Activated CD4-positive, alpha-beta T cell treated with anti-CD3 and anti-CD28 coated beads, Interleukin-2, amount 10 ng/mL, durations not matched to agents 24 days and 14 days (primary cell): ENCODE measurements around the gene DNAH14. TPM values are rescaled to one million over a fixed set of nuclear protein-coding genes. Genes with fewer than 3 reads are reported as not detected.

Experiments used
- DNase-seq: peaks from one replicate; pipeline ENCODE4 v3.0.0; 2022
- H3K27ac Mint-ChIP-seq: one replicate; pipeline ENCODE4 v1.8.0; 2022; ENCODE audit warnings: mild to moderate bottlenecking, mixed read lengths
- H3K27me3 Mint-ChIP-seq: one replicate; pipeline ENCODE4 v1.8.0; 2022; ENCODE audit warnings: mixed read lengths
- H3K36me3 Mint-ChIP-seq: one replicate; pipeline ENCODE4 v1.8.0; 2022; ENCODE audit warnings: low read depth, mild to moderate bottlenecking, mixed read lengths
- H3K4me1 Mint-ChIP-seq: one replicate; pipeline ENCODE4 v1.8.0; 2021; ENCODE audit warnings: mixed read lengths
- H3K4me3 Mint-ChIP-seq: one replicate; pipeline ENCODE4 v1.8.0; 2022; ENCODE audit warnings: mild to moderate bottlenecking, moderate library complexity, mixed read lengths
- H3K9me3 Mint-ChIP-seq: one replicate; pipeline ENCODE4 v1.8.0; 2021; ENCODE audit warnings: mixed read lengths
- intact Hi-C: fragments of 100-400 bp; cut with micrococcal nuclease; formaldehyde crosslinking; loops from one replicate; pipeline ENCODE4 v1.15.1; 2023
- total RNA-seq: library from RNA; stranded (reverse); gene quantifications from 2 replicates; pipeline ENCODE4 v1.2.3, GENCODE V29; 2022

DNAH14 gene
- total RNA-seq, 1 donor from 2014 or later, result not detected

GRCh38 chr1:225348400-225348799 lies 418.9 kb downstream of the DNAH14 start:
- Mint-ChIP-seq H3K36me3 (no peaks in the 10 kb centered on the region), H3K27me3 (peaks cover 44% of the 10 kb centered on the region), H3K4me1 (no peaks in the 10 kb centered on the region), H3K27ac (no peak overlapping the region), H3K9me3 (no peaks in the 10 kb centered on the region), H3K4me3 (no peak overlapping the region)
- intact Hi-C loops, result no loop called here
- DNase-seq, result no peak

DNA sequence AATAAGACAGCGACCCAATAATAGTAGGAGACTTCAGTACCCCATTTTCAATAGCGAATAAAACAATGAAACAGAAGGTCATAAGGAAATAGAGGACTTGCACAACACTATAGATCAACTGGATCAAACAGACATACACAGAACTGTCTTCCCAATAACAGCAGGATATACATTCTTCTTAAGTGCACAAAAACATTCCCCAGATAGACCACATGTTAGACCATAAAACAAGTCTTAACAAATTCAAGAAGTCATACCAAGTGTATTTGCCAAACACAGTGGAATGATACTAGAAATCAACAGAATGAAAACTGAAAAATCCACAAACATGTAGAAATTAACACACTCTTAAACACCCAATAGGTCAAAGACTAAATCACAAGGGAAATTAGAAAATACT lies 420.4 kb downstream of the DNAH14 start:
- peaks cover 50% of the 10 kb centered on the region for H3K27me3 Mint-ChIP-seq
- no peak for DNase-seq
- no peaks in the 10 kb centered on the region for H3K9me3 Mint-ChIP-seq
- H3K27ac Mint-ChIP-seq, result no peak overlapping the region
- H3K36me3 Mint-ChIP-seq, result no peaks in the 10 kb centered on the region
- intact Hi-C loops, result no loop called here
- H3K4me1 Mint-ChIP-seq, result no peaks in the 10 kb centered on the region
- H3K4me3 Mint-ChIP-seq, result no peak overlapping the region

DNA sequence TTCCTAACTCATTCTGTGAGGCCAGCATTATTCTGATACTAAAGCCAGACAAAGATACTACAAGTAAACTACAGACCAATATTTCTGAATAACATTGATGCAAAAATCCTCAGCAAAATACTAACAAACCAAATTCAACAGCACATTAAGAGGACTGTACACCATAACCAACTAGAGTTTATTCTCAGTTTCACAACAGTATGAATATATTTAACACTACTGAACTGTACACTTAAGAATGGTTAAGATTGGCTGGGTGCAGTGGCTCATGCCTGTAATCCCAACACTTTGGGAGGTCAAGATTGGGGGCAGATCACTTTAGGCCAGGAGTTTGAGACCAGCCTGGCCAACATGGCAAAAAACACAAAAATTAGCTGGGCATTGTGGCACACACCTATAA lies 421.4 kb downstream of the DNAH14 start:
- DNase-seq, result no peak
- Mint-ChIP-seq H3K27me3 (peaks cover 53% of the 10 kb centered on the region), H3K4me3 (no peak overlapping the region), H3K27ac (no peak overlapping the region), H3K9me3 (no peaks in the 10 kb centered on the region), H3K4me1 (no peaks in the 10 kb centered on the region), H3K36me3 (no peaks in the 10 kb centered on the region)
- intact Hi-C loops, result no loop called here

DNA sequence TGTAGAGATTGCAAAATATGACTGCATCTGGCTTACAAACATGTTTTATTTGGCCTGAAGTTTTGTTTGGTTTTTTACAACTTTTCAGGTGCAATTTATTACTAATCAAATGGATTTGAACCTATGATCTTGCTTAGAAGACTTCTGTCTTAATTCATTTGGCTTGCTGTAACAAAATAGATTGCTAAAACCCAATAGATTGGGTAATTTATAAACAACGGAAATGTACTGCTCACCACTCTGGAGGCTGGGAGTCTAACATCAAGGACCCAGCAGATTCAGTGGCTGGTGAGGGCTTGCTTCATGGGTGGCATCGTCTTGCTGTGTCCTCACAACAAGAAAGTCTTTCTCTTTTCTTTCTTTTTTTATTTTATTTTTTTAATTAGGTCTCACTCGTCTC lies 425.4 kb downstream of the DNAH14 start:
- Mint-ChIP-seq H3K27me3 (peaks cover 53% of the 10 kb centered on the region), H3K36me3 (no peaks in the 10 kb centered on the region), H3K9me3 (no peaks in the 10 kb centered on the region), H3K4me3 (no peak overlapping the region), H3K4me1 (no peaks in the 10 kb centered on the region), H3K27ac (no peak overlapping the region)
- DNase-seq, result no peak
- intact Hi-C loops, result no loop called here

DNA sequence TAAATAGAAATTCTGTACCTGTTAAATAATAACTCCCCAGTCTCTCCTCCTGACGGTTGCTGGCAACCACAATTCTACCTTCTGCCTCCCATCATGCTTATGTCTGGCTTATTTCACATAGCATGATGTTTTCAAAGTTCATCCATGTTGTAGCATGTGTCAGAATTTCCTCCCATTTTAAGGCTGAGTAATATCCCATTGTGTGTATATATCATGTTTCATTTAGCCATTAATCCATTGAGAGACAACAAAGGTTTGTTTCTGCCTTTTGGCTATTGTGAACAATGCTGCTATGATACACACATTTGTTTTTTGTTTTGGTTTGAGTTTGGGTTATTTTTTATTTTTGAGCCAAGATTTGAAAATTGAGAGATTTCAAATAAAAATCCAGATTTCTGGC lies 426.4 kb downstream of the DNAH14 start:
- peaks cover 50% of the 10 kb centered on the region for H3K27me3 Mint-ChIP-seq
- intact Hi-C loops, result no loop called here
- H3K4me1 Mint-ChIP-seq, result no peaks in the 10 kb centered on the region
- no peaks in the 10 kb centered on the region for H3K9me3 Mint-ChIP-seq
- no peaks in the 10 kb centered on the region for H3K36me3 Mint-ChIP-seq
- no peak overlapping the region for H3K4me3 Mint-ChIP-seq
- no peak overlapping the region for H3K27ac Mint-ChIP-seq
- no peak for DNase-seq

DNA sequence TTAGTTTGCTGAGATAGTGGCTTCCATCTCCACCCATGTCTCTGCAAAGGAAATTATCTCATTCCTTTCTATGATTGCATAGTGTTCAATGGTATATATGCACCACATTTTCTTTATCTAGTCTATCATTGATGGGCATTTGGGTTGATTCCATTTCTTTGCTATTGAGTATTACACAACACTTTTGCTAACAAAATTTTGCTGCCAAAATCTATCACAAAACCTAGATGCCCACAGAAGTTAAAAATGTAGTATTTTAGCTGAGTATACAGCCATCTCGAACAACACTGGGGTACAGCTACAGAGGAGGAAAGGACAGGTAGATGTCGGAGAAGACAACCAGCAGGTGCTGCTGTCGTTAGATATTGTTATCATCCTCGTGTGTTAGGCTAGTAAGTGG lies 430.6 kb downstream of the DNAH14 start:
- Mint-ChIP-seq H3K27ac (no peak overlapping the region), H3K27me3 (peaks cover 27% of the 10 kb centered on the region), H3K9me3 (no peaks in the 10 kb centered on the region), H3K4me3 (no peak overlapping the region), H3K4me1 (peaks cover 3% of the 10 kb centered on the region), H3K36me3 (no peaks in the 10 kb centered on the region)
- DNase-seq, result no peak
- intact Hi-C loops, result no loop called here

- peaks cover 3% of the 10 kb centered on the region for H3K4me1 Mint-ChIP-seq
- DNase-seq, result no peak
- no peaks in the 10 kb centered on the region for H3K36me3 Mint-ChIP-seq
- H3K27ac Mint-ChIP-seq, result no peak overlapping the region
- H3K27me3 Mint-ChIP-seq, result peaks cover 26% of the 10 kb centered on the region
- no peaks in the 10 kb centered on the region for H3K9me3 Mint-ChIP-seq
- intact Hi-C loops, result no loop called here
- no peak overlapping the region for H3K4me3 Mint-ChIP-seq
These were observed 431.7 kb downstream of the DNAH14 start for GRCh38 chr1:225361176-225361575.

DNA sequence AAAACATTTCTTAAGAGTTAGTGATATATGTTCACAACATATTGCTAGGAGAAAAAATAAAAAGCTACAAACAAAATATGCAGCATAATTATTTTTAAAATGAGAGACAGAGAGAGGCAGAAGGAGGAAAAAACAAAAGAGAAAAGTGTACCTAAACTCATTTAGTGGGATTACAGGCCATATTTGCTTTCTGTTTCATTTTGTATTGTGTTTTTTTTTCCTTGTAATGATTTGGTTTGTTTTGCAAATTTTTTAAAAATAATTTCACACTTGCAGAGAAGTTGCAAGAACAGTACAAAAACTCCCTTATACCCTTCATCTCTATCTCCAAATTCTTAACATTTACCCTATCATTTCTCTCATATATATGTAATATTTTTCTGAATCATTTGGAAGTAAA lies 433.3 kb downstream of the DNAH14 start:
- Mint-ChIP-seq H3K27me3 (peaks cover 28% of the 10 kb centered on the region), H3K4me1 (peaks cover 3% of the 10 kb centered on the region), H3K4me3 (no peak overlapping the region), H3K36me3 (no peaks in the 10 kb centered on the region), H3K9me3 (no peaks in the 10 kb centered on the region), H3K27ac (no peak overlapping the region)
- intact Hi-C loops, result no loop called here
- no peak for DNase-seq

DNA sequence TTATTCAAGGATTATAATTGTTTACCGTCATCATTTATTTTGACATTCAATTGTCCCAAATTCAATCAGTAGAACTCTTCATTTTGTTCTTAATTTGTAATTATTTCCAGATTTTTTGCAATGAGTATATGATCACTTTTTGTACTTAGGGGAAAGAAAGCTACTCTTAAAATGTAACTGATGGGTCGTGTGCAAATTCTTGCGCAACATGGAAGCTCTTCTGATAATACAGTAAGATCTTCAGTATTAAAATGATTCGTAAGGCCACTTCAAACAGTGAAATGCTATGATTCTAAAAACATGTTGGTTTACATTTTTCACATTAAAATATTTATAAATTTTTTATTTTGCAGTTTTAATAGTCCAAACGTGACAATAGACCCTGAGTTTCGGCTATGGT lies 435.0 kb downstream of the DNAH14 start:
- Mint-ChIP-seq H3K4me3 (no peak overlapping the region), H3K9me3 (no peaks in the 10 kb centered on the region), H3K4me1 (peaks cover 3% of the 10 kb centered on the region), H3K36me3 (no peaks in the 10 kb centered on the region), H3K27me3 (peaks cover 21% of the 10 kb centered on the region), H3K27ac (no peak overlapping the region)
- DNase-seq, result no peak
- intact Hi-C loops, result no loop called here

GRCh38 chr1:225366018-225366417 lies 436.5 kb downstream of the DNAH14 start:
- H3K4me3 Mint-ChIP-seq, result no peak overlapping the region
- intact Hi-C loops, result no loop called here
- H3K9me3 Mint-ChIP-seq, result no peaks in the 10 kb centered on the region
- H3K36me3 Mint-ChIP-seq, result no peaks in the 10 kb centered on the region
- no peak overlapping the region for H3K27ac Mint-ChIP-seq
- H3K27me3 Mint-ChIP-seq, result peaks cover 17% of the 10 kb centered on the region
- no peak for DNase-seq
- peaks cover 3% of the 10 kb centered on the region for H3K4me1 Mint-ChIP-seq

GRCh38 chr1:225366552-225366951 lies 437.1 kb downstream of the DNAH14 start:
- DNase-seq, result no peak
- Mint-ChIP-seq H3K27ac (no peak overlapping the region), H3K36me3 (no peaks in the 10 kb centered on the region), H3K4me3 (no peak overlapping the region), H3K27me3 (peaks cover 17% of the 10 kb centered on the region), H3K4me1 (peaks cover 3% of the 10 kb centered on the region), H3K9me3 (no peaks in the 10 kb centered on the region)
- intact Hi-C loops, result no loop called here

GRCh38 chr1:225368036-225368552 lies 438.6 kb downstream of the DNAH14 start:
- H3K27ac Mint-ChIP-seq, result no peak overlapping the region
- peaks cover 17% of the 10 kb centered on the region for H3K27me3 Mint-ChIP-seq
- H3K36me3 Mint-ChIP-seq, result no peaks in the 10 kb centered on the region
- H3K4me1 Mint-ChIP-seq, result no peaks in the 10 kb centered on the region
- H3K4me3 Mint-ChIP-seq, result no peak overlapping the region
- H3K9me3 Mint-ChIP-seq, result no peaks in the 10 kb centered on the region
- intact Hi-C loops, result no loop called here
- DNase-seq, result no peak

GRCh38 chr1:225371366-225372010 lies 442.0 kb downstream of the DNAH14 start:
- Mint-ChIP-seq H3K27me3 (peaks cover 10% of the 10 kb centered on the region), H3K4me1 (no peaks in the 10 kb centered on the region), H3K4me3 (no peak overlapping the region), H3K27ac (no peak overlapping the region), H3K36me3 (no peaks in the 10 kb centered on the region), H3K9me3 (no peaks in the 10 kb centered on the region)
- no peak for DNase-seq
- intact Hi-C loops, result no loop called here

DNA sequence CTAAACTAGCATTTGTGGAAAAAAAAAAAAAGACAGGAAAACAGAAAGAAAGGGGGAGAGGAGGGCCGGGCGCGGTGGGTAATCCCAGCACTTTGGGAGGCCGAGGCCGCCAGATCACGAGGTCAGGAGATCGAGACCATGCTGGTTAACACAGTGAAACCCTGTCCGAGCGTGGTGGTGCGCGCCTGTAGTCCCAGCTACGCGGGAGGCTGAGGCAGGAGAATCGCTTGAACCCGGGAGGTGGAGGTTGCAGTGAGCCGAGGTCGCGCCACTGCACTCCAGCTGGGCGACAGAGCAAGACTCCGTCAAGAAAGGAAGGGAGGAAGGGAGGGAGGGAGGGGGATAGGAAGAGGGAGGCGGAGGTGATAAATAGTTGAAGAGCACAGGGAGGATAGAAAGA lies 443.7 kb downstream of the DNAH14 start:
- no peak for DNase-seq
- H3K4me3 Mint-ChIP-seq, result no peak overlapping the region
- no peaks in the 10 kb centered on the region for H3K36me3 Mint-ChIP-seq
- H3K27me3 Mint-ChIP-seq, result no peaks in the 10 kb centered on the region
- no peaks in the 10 kb centered on the region for H3K9me3 Mint-ChIP-seq
- H3K27ac Mint-ChIP-seq, result no peak overlapping the region
- intact Hi-C loops, result no loop called here
- no peaks in the 10 kb centered on the region for H3K4me1 Mint-ChIP-seq

GRCh38 chr1:225374996-225375395 lies 445.5 kb downstream of the DNAH14 start:
- DNase-seq, result no peak
- no peak overlapping the region for H3K27ac Mint-ChIP-seq
- H3K27me3 Mint-ChIP-seq, result no peaks in the 10 kb centered on the region
- no peak overlapping the region for H3K4me3 Mint-ChIP-seq
- no peaks in the 10 kb centered on the region for H3K36me3 Mint-ChIP-seq
- peaks cover 2% of the 10 kb centered on the region for H3K4me1 Mint-ChIP-seq
- intact Hi-C loops, result no loop called here
- H3K9me3 Mint-ChIP-seq, result no peaks in the 10 kb centered on the region
